Suppressor macrophage treated with lipopolysaccharide for 1 hour (primary cell): Measurements from ENCODE around the gene MYH2.

Experiments used
- DNase-seq, 3 donors: peaks; one replicate each; pipeline ENCODE4 v3.0.0-alpha.2; 2020 to 2022

Gene MYH2

DNA sequence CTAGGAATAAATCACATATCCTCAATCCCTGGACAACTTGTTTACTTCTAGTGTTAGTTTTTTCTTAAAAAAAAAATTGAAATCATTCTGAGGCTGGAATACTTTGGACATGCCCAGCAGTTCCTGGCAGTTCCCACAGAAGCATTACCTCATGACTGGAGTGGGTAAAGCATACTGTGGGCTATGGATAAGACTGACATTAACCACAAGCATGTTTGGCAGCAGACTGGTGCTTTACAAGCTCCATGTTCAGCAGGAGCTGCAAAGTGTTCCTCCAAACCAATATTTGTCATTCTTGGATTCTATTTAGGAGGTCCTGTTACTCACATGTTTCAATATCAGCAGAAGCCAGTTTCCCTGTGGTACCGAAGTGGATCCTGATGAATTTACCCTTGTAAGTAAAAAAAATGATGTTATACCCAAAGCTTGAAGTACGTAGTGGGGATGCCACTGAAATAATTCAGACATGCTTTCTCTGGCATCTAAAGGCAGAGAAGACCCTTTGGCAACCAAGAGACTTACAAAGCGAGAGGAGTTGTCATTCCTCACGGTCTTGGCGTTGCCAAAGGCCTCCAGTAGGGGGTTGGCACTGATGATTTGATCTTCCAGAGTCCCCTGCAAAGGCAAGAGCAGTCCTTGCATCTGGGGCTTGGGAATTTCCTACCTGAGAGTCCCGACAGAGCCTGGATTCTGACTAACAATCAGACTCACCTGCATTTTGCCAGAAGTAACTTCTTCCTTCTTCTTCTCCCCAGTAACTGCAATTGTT is 36.0 kb downstream of the MYH2 start:
- no peak for DNase-seq

DNA sequence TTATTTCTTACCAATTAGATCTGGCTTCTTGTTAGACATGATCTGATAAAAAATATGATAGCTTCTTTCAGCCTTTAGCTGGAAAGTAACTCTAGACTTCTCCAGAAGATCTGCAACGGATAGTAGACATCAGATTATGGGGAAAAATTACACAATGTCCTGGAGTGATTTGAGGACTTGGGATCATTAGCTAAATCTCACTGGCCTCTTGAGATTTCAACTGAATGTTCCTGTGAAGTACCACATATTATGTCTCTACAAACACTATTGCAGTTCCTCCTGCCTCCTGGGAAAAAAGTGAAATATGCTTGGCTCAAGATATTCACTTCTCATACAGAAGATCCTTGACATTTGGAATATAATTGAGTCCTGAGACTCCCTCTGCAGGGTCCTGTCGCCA is 36.6 kb downstream of the MYH2 start:
- DNase-seq = no peak

DNA sequence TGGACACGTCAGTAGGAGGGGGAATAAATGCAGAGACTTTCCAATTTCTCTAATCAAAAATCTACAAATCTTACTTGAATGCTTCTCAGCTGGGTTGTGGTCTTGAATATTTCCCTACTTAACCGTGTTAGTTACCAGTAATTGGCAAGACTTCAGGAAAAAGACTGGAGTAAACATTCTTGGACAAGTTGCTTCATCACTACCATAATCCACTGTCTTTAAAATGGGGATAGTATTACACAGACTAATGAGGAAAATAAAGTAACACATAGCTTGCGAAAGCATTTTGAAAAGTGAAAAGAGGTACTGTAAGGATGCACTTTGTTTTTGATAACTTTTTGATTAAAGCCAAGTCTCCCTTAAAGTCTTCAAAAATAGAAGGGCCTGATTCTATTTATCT is 49.5 kb downstream of the MYH2 start:
- no peak for DNase-seq

DNA sequence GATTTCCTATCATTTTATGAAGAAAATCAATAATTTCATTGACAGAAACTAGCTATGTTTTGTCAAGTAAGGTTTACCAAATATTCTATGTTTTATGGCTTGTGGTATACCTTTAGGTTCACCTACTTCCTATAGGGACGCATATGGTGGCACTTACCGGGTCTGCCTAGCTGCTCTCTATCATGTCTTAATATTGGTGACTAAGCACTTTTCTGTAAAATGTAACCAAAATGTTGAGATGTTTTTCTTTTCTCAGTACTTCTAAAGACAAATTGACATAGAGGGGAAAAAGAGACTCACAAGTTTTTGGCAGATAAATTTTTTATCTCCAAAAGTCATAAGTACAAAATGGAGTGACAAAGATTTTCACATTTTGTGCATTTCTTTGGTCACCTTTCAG is 57.5 kb downstream of the MYH2 start:
- no peak for DNase-seq

DNA sequence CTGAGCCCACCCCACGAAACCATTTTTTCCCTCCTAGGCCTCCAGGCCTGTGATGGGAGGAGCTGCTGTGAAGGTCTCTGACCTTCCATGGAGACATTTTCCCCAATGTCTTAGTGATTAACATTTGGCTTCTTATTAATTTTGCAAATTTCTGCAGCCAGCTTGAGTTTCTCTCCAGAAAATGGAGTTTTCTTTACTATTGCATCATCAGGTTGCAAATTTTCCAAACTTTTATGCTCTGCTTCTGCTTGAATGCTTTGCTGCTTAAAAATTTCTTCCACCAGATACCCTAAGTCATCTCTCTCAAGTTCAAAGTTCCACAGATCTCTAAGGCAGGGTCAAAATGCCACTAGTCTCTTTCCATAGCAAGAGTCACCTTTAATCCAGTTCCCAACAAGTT is 67.2 kb downstream of the MYH2 start:
- DNase-seq = no peak

DNA sequence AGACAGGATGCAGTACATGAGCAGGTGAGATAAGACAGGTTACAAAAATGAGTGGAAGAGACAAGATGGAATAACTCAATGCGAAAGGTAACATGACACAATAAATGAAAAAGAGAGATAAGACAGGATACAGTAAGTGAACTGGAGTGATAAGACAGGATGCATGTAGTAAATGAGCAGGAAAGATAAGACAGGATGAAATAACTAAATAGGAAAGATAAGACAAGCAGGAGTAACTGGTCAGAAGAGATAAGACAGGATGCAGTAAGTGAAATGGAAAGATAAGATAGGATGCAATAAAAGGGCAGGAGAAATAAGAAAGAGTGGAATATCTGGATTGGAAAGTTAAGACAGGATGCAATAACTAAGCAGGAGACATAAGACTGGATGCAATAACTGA is 71.8 kb downstream of the MYH2 start:
- no peak for DNase-seq

DNA sequence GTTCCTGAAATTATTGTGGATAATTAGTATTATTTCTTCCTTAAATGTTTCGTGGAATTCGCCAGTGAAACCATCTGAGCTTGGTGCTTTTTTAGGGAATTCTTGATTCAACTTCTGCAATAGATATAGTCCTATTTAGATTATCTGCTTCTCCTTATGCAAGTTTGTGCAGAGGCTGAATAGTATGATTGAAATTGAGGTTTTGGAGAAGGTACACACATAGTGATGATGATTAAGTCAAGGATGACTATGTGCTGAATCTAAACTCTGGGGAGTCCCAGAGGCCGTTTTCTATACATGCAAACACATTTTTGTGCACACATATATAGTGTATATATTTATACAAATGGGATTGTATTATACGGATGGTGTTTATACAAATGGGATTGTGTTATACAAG is 74.9 kb downstream of the MYH2 start:
- no peak for DNase-seq

DNA sequence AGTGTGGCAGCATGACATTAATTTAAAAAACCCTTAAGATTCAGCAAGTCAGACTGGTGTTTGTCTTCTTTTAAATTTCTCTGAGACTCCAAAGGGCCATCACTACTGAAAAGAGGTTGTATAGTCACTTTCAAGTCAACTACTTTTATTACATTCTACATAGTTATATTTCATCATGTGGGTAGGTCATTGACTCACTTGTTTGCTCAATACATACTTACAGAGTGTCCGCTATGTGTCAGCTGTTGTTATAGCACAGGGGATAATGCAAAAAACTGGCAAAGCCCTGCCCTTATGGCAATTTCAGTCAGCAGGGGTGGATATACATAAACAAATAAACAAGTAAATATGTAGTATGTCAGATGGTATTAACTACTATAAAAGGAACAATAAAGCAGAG is 77.6 kb downstream of the MYH2 start:
- DNase-seq = peak in 1 of 3 donors; percentile 2
